Embryonic facial prominence (tissue), 1 donor: ENCODE results near the gene SPDYE18.
"Not testable (repeated sequence)": the region's sequence is repeated elsewhere in the genome, so short reads cannot be mapped to it uniquely, and the experiment has no call there.

Source experiments
- DNase-seq: peaks from one replicate; pipeline ENCODE4 v3.0.0-alpha.2; 2016; ENCODE audit errors: extremely low spot score

The SPDYE18 gene, protein sequence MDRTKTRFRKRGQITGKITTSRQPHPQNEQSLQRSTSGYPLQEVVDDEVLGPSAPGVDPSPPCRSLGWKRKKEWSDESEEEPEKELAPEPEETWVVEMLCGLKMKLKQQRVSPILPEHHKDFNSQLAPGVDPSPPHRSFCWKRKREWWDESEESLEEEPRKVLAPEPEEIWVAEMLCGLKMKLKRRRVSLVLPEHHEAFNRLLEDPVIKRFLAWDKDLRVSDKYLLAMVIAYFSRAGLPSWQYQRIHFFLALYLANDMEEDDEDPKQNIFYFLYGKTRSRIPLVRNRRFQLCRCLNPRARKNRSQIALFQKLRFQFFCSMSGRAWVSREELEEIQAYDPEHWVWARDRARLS

DNA sequence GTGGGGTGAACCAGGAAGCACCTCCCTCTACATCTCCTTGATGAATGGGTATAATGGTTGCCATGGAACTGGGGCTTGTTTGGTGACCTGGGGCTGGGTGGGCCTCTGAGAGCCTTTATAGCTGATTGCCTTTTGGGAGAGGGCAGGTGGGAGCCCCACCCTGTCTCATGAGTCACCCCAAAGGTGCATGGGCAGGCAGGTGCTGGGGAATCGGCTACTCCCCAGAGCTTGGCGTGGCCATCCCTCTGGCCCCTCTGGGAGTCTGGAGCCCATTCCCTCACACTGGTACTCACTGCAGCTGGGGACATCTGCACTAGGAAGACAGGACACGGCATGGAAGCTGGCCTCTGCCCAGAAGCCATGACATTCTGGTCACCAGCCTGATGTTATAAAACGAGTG lies at the start of gene SPDYE18:
Gene SPDYE18 (minus strand): TSS at position 2 of the 400 bp plus-strand sequence. CDS start 2,046 bp downstream, outside the sequence.
- not testable (repeated sequence) for DNase-seq

DNA sequence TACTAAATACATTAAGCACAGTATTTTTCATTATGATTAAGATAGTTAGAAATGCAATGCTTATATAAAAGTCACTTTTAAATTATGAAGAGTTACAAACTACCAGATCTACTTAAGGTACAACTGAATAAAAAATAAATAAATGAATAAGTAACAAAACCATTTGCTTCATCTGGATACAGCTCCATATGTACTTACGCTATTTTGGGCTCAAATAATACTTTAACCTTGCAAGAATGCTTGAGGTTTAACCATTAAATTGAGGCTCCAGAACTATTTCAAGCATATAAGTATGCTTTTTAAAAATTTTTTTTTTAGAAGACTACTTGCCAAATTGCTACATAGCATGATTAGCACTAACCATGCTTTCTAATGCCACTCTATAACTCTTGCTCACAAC lies 46.0 kb upstream of the SPDYE18 start:
- not testable (repeated sequence) for DNase-seq

DNA sequence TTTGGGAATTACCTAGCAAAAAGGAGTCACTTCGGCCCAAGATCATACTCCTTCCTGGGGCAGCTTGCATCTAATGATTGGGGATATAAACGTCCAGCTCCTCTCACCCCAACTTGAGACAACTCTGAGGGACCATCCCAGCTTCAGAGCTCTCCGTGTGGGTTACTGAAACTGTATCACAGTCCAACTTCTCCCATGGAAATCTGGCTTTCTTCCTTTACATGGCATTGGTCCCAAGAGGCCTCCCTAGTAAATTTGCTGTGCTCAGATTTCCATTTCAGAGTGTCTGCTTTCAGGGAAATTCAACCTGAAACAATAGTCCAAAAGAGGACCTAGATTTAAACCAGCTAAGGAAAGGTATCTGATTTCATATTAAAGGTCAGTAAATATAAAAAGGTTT lies 45.3 kb upstream of the SPDYE18 start:
- not testable (repeated sequence) for DNase-seq

DNA sequence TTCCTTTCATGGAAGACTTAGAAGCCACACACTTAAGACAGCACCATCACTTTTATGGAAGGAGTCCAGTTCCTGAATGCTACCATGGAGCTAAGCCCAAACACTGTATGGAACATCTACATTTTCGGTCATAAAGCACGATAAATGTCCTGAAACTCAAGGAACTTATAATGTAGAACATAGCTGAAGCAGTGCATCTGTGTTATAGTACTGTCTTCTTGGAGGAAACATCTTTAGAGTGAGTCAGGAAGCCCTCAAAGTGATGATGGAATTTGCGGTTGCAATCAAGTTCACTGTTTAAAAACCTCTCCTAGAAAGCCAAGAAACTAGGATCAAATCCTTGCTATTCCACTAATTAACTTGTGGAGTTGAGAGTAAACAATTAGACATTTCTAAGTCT lies 43.5 kb upstream of the SPDYE18 start:
- not testable (repeated sequence) for DNase-seq

DNA sequence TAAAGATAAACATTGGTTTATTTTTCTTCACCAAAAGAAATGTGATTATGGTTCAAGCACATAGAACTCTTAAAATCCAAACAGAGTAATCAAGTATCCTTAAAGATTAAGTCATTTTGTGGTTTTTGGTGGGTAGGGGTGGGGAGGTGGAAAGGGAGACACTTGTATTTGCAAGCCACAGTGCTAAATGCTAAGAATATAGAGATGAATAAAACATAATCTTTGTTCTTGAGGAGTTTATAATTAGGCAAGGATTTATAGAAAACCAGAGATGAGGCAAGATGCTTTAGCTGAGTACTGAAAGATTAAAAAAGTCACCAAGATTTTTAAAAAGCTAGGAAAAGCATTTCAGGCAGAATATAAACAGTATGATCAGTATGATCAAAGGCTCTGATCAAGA lies 40.3 kb upstream of the SPDYE18 start:
- DNase-seq, result not testable (repeated sequence)

DNA sequence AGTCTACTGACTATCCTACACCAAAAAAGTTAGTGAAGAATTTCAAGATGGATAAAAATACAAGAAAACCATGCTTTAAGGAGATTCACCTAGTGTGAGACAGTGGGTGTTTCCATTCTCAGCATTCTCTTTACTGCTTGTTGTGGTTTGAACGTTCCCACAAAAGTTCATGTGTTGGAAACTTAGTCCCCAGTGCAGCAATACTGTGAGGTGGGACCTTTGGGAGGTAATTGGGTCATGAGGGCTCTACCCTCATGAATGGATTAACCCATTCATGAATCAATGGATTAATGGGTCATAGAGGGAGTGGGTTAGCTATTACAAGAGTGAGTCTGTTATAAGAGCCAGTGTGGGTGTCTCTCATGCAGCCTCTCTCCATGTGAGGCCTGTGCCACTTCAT lies 38.8 kb upstream of the SPDYE18 start:
- DNase-seq, result not testable (repeated sequence)

DNA sequence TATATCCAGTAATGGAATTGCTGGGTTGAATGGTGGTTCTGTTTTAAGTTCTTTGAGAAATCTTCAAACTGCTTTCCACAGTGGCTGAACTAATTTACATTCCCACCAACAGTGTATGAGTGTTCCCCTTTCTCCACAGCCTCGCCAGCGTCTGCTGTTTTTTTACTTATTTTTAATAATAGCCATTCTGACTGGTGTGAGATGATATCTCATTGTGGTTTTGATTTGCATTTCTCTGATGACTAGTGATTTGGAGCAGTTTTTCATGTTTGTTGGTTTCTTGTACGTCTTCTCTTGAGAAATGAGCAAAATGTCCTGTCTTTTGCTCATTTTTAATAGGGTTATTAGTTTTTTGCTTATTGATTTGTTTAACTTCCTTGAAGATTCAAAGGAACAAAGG lies 38.1 kb upstream of the SPDYE18 start:
- not testable (repeated sequence) for DNase-seq

DNA sequence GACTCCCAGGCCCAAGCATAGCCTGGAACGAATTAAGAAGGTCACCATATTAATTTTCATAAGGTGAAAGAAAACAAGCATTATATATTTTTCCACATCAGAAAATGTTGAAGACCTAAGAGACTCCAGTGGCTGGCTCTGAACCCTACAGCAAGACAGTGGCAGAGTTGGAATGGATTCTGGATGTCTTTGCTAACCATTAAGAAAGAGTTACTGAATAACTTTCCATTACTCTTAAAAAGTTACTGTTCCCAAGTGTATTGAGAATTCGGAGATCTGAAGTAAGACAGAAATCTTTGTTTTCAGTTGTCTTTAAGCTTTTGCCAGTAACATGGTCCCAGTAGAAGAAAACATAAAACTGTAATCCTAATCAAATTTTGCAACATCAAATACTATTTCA lies 29.9 kb upstream of the SPDYE18 start:
- not testable (repeated sequence) for DNase-seq

DNA sequence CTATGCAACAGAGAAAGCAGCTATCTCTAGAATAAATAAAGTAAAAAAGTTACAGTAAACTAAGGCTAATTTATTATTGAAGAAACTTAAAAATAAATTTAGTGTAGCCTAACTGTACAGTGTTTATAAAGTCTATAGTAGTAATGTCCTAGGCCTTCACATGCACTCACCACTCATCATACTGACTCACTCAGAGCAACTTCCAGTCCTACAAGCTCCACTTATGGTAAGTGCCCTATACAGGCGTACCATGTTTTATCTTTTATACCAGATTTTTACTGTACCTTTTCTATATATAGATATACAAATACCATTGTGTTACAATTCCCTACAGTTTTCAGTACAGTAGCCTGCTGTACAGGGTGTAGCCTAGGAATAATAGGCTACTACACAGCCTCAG lies 19.8 kb upstream of the SPDYE18 start:
- DNase-seq, result not testable (repeated sequence)

DNA sequence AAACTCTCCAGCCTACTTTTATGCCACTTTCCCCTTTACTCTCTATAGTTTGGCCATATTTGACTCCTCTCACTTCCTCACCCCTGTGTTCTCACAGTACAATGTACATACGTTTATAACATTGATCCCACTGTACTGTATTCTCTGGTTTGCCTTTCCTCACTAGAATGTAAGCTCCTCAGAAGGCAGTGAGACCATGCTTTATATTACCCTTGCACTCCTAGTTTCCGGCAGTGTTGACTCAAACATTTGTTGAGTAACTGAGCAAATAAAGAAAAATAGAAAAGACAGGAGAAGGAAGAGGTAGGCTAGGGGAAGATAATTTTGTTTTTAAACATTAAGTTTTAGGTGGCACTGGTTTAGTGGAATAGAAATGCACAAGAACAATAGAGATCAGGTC lies 17.9 kb upstream of the SPDYE18 start:
- not testable (repeated sequence) for DNase-seq

DNA sequence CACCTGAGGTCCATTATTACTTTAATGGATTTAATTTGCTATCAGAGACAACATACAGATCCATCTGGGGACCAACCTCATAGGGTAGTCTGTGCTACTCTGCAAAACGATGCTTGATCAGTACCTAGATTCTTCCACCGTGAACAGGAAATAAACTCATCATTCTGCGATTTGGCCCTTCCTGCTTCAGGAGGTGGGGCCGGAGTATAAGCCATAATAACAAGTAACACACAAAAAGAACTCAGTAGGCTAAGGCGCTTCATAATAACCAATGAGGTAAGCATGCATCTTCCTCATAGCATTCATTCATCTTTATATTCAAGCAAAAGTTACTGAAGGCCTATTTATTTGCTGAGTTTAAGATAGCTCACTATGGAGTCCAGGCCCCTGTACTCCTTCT lies 17.3 kb upstream of the SPDYE18 start:
- DNase-seq, result not testable (repeated sequence)

DNA sequence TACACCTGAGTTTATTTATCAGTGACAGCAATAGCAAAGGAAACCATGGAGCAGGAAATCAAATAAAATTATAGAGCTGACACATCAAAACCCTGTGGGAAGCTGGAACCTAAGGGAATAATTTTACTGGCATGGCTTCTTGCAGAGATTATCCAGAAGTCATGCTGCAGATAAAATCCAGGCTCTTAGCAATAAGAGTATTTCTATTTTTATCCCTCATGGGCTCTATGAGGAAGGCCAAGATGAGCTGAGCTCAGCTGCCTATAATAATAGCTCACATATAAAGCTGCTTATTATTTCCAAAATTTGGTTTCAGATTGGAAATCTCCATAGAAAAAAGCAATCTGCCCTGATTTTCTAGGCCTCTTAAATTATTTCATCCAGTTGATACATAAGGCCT lies 16.8 kb upstream of the SPDYE18 start:
- not testable (repeated sequence) for DNase-seq

DNA sequence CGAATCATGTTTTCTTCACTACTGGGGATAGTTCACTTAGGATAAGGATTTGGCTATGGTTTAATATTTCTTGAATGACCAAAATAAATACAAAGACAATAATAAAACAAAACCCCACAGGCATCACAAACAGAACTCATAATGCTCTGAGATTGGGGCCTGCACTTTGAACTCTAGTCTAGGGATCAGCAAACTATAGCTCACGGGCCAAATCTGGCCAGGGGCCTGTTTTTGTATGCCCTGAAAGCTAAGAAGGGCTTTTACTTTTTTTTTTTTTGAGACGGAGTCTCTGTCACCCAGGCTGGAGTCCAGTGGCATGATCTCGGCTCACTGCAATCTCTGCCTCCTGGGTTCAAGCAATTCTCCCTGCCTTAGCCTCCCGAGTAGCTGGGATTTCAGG lies 14.7 kb upstream of the SPDYE18 start:
- DNase-seq, result not testable (repeated sequence)

DNA sequence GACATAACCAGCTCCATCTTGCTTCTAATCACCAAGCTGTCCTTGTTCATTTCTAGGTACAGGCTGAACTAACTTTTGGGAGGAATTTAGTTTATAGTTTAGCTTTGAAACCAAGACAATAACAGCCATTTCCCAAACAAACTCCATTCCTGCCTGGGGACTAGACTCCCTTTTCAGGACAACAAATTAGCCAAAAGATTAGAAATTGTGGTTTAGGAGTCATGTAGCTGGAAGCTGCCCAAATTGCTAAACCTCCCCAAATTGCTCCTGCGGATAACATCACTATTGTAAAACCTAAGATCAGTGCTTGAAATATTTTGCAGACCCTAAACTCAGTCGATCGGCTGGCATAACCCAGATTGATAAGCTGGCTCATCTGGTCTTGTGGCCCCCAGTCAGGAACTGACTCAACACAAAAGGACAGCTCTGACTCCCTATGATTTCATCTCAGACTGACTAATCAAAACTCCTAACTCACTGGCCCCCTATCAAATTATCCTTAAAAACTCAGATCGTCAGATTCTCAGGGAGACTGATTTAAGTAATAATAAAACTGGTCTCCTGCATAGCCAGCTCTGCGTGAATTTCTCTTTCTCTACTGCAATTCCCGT lies 12.5 kb upstream of the SPDYE18 start:
- not testable (repeated sequence) for DNase-seq

DNA sequence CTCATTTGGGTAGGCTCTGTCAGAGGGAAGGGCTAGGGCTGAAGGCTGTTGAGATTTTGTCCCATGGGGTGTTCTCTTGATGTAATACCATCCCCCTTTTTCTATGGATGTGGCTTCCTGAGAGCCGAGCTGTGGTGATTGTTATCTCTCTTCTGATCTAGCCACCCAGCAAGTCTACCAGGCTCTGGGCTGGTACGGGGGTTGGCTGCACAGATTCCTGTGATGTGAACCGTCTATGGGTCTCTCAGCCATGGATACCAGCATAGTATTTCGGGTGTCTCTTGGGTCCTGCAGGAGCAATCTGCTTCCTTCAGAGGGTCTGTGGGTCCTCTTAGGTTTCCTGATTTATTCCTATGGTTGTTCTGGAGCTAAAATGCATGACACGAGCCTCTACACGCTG lies 8.8 kb upstream of the SPDYE18 start:
- not testable (repeated sequence) for DNase-seq

DNA sequence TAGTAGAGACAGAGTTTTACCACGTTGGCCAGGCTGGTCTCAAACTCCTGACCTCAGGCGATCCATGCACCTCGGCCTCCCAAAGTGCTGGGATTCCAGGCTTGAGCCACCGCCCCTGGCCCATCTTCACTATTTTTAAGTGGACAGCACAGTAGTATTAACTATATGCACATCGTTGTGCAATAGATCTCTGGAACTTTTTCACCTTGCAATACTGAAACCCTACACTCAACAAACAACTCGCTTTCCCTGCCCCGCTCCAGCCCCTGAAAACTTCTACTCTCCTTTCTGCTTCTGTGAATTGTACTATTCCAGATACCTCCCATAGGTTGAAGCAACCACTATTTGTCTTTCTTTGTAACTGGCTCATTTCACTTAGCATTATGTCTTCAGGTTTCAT lies 3.5 kb upstream of the SPDYE18 start:
- DNase-seq, result not testable (repeated sequence)

DNA sequence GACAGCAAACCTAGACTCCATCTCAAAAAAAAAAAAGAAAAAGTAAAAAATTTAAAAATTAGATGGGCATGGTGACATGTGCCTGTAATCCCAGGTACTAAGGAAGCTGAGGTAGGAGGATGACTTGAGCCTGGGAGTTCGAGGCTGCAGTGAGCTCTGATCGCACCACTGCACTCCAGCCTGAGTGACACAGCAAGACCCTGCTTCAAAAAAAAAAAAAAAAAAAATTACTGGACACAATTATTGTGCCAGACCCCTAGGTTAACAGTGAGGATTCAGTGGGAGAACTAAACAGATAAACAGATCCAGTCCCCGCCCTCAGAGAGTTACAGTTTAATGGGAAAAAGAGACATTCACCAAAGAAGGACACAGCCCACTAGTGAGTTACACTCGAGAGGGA lies 1.4 kb upstream of the SPDYE18 start:
- DNase-seq, result not testable (repeated sequence)

DNA sequence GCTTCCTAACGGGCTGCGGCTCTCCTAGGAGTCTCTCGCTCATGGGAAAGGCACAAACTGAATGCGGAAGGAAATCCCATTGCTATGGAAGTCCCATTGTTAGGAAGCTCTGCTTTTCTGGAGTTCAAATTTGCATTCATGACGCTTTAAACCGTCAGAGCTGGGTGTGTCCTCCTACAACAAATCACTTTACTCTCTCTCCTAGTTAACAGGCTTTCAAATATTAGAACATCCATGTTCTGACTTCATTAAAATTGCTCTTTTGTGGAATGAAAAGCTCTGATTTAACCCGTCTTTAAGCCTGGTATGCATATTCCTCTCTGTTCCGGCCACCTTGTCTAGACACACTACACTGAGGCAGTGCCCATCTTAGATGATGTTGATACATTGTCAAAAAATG lies 30.1 kb downstream of the SPDYE18 start, which contains the start of gene SPDYE17:
Gene SPDYE17 (minus strand): TSS at position 101 of the 400 bp plus-strand sequence. CDS start 1,791 bp downstream, outside the sequence.
- DNase-seq, result not testable (repeated sequence)

DNA sequence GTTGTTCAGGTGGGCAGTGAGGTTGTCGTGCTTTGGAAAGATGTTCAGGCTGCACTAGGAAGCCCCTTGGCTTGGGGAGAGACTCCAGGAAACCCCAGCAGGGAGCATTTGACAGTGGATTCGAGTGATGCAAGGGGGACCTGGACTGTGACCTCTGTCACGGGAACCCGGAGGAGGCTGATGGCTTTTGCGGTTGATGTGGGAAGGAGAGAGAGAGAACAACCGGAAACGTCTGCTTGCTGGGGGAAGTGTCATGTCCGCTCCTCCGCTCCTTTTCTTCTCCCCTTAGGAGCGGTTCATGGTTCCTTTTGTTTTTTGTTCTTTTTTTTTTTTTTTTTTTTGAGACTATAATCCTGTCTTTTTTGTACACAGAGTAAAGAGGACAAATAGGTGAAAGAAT lies 36.0 kb downstream of the SPDYE18 start:
- not testable (repeated sequence) for DNase-seq

DNA sequence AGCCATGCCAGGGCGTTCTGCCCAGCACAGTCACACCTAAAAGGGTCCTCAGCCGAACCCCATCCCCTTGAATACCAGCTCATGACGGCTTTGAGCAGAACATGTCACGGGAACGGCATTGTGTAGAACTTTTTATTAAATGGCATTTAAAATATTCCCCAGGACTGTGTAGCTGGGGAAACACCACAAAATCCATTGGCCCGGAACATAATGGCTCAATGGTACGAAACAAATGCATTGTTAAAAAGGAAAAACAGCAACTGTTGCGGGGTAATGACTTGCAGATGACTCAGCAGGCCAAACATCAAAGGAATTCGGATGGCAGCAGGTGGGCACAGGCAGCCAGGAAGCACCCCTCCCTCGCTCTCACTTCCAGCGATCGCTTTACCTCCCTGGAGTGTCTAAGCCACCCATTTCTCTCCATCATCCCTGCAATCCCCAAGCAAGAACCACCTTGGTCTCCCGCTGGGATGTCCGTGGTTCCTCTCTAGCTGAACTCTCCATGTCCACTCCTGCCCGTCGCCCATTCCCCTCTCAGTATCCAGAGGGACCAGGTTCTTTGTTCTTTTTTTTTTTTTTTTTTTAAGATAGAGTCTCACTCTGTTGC lies 52.2 kb downstream of the SPDYE18 start:
- DNase-seq, result not testable (repeated sequence)

DNA sequence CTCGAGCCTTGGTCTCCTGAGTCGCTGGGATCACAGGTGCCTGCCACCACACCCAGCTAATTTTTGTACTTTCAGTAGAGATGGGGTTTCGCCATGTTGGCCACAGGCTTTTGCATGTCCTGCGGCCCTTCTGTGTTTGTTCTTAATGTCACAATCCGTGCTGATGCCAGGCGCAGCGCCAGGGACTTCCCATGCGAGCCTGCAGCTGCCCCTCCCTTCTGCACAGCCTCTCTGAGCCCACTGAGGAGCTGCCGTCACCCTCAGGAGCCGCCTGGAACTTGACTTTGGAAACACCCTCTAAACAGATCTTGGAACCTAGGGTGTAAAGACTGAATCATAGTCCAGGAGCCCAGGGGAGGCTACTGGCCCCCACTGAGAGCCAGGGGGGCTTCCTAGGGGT lies 54.4 kb downstream of the SPDYE18 start:
- not testable (repeated sequence) for DNase-seq
